Measurements from ENCODE around the gene UBD.

Gene UBD

DNA sequence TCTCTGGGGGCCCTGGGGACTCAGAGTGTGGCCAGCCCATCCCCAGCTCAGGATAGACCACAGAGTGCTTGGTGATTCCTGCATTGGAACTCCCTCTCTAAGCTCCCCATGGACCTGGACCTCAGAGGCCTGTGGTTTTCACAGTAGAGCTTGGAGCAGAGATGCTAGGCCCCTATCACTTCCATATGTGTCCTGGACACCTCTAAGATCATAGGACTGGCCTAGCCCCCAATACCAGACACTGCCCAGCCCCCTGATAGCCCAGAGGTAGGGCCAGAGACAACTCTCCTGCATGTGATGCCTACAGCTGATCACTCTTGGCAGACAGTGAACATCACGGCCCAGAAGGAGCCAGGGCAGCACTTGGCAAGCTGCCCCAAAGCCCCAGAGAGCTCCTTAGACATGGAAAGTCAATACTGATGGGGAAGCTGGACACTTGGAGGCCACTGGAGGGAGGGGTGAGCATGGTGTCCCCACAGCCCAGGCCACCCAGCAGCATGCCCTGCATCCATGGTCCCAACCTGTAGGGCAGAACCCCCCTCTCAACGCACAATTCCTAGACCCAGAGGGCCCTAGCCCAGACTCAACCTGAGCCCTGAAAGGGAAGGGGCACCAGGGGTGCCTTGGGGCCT lies 27.1 kb downstream of the UBD start:
- Mint-ChIP-seq H3K27ac (no peak overlapping the region), H3K36me3 (no peaks in the 10 kb centered on the region), H3K9me3 (ENCODE audit: low read depth) (no peaks in the 10 kb centered on the region), H3K4me3 (no peak overlapping the region), H3K4me1 (ENCODE audit: low read depth) (no peaks in the 10 kb centered on the region), H3K27me3 (peaks cover 5% of the 10 kb centered on the region)

DNA sequence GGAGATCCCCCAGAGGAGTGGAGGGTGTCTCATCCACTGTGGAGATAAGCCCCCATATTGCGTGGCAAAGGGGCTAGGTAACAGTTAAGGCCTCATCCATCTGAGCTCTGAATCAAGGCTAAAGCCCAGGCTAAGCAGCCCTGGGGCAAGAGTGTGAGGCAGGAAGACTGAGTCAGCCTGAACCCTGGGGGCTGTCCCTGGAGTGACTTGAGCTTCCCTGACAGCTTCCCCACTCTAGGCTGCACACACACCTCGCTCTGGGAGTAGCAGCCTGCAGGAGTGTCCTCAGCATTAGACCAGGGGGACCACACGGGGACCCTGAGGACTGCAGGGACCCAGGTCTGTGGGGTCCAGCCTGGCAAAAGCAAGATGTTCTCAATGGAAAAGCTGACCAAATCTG lies 27.9 kb downstream of the UBD start:
- no peak overlapping the region for H3K4me3 Mint-ChIP-seq

DNA sequence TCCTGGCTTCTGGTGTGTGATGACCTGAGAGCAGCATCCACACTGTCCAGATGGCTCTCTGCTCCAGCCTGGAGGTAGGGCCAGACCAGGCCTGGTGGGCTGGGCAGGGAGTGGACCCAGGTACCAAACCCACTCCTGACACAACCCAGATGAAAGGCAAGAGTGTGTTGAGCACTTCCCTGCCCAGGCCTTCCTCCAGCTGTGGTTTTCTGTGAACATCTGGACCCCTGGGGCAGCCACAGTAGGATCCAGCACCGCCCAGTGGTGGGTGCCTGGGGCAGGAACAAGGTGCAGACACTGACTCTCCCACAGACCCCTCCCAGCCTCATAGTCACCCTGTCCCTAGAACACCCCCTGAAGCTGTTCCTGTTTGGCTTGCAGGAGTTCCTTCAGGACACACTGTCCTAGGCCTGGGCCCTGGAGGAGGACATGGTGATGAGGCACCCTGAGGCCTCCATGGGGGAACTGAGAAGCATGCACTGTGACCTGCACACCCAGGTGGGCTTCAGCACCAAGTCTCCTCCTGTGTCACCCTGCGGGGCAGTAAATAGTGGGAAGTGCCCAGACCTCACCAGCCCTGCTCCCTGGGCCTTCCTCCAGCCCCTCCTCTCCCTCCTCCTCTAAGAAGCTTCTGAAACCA lies 28.7 kb downstream of the UBD start:
- H3K36me3 Mint-ChIP-seq: no peaks in the 10 kb centered on the region
- no peaks in the 10 kb centered on the region for H3K4me1 Mint-ChIP-seq (ENCODE audit: low read depth)
- H3K27me3 Mint-ChIP-seq: peaks cover 10% of the 10 kb centered on the region
- no peak overlapping the region for H3K4me3 Mint-ChIP-seq
- no peaks in the 10 kb centered on the region for H3K9me3 Mint-ChIP-seq (ENCODE audit: low read depth)
- no peak overlapping the region for H3K27ac Mint-ChIP-seq

More for the DNA sequence above, 27.9 kb downstream of the UBD start:
- no peaks in the 10 kb centered on the region for H3K36me3 Mint-ChIP-seq
- H3K27me3 Mint-ChIP-seq: peaks cover 8% of the 10 kb centered on the region
- H3K4me1 Mint-ChIP-seq (ENCODE audit: low read depth): no peaks in the 10 kb centered on the region
- no peaks in the 10 kb centered on the region for H3K9me3 Mint-ChIP-seq (ENCODE audit: low read depth)
- no peak overlapping the region for H3K27ac Mint-ChIP-seq

DNA sequence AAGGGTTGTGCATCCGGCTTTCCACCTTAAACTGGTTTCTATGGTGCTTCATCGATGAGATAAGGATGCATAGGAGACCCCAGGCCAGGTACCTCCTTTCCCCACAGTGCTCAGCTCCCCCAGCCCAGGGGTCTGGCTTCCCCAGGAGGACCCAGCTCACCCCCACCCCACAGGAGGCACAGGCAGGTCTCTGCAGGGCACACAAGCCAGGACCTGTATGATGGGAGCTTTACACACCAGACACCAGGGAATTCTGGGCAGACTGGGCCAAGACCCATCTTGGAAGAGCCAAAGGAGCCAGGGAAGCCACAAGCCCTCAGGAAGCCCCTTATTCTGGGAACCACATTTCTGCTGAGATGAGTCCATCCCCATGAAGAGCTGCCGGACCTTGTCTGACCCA lies 29.6 kb downstream of the UBD start:
- H3K27ac Mint-ChIP-seq: no peak overlapping the region
- H3K4me3 Mint-ChIP-seq: no peak overlapping the region
- no peaks in the 10 kb centered on the region for H3K36me3 Mint-ChIP-seq
- no peaks in the 10 kb centered on the region for H3K4me1 Mint-ChIP-seq (ENCODE audit: low read depth)
- H3K27me3 Mint-ChIP-seq: peaks cover 15% of the 10 kb centered on the region
- no peaks in the 10 kb centered on the region for H3K9me3 Mint-ChIP-seq (ENCODE audit: low read depth)

DNA sequence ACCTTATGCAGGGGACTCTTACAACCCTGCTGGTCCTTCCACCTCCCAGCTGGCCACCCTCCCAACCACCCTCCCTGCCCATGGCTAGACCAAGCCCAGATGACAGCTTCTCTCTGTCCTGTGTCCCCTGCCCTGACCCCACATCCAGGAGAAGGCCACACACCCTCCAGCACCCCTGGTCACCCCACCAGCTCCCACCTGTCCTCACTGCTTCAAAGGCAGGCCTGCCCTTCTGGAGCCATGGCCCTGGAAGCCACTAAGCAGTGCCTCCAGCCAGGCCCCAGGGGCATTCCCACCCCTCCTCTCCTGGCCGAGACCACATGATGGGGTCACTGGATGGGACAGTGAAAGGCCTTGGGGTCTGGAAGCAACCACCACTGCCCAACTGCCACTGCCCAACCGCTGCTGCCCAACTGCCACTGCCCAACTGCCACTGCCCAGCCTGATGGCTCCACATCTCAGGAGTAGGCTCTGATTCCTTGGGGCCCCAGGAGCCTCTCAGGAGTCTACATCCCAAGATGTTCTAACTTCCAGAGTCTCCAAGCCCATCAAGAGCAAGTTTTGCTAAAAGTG lies 30.5 kb downstream of the UBD start:
- no peaks in the 10 kb centered on the region for H3K36me3 Mint-ChIP-seq
- no peaks in the 10 kb centered on the region for H3K9me3 Mint-ChIP-seq (ENCODE audit: low read depth)
- no peaks in the 10 kb centered on the region for H3K4me1 Mint-ChIP-seq (ENCODE audit: low read depth)
- no peak overlapping the region for H3K4me3 Mint-ChIP-seq
- peaks cover 20% of the 10 kb centered on the region for H3K27me3 Mint-ChIP-seq
- H3K27ac Mint-ChIP-seq: no peak overlapping the region

DNA sequence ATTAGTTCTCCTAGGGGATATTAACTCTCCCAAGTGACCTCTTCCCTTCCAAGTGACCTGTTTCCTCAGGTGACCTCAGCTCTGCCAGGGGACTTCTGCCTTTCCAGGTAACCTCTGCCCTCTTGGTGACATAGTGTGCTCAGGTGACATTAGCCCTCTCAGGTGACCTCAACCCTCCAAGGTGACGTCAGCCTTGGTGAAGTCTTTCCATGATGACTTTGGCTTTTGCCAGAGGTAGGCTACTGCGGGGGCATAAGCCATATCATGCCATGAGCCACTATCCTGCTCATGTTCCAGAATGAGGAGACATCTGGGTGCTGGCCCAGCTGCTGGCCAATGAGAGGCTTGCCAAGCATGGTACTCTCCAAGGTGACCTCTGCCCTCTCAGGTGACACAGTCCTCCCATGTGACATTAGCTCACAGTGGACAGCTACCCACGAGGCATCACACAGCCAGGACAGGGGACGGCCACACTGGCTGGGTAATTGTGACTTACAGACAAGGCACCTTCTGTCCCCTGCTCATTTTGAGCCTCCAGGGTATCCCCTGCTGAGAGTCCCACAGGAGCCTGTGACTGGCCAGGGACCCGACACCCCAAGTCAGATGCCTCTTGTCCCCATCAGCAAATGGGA lies 31.1 kb downstream of the UBD start:
- H3K4me1 Mint-ChIP-seq (ENCODE audit: low read depth): no peaks in the 10 kb centered on the region
- H3K4me3 Mint-ChIP-seq: no peak overlapping the region
- no peaks in the 10 kb centered on the region for H3K36me3 Mint-ChIP-seq
- H3K27ac Mint-ChIP-seq: no peak overlapping the region
- peaks cover 20% of the 10 kb centered on the region for H3K27me3 Mint-ChIP-seq
- no peaks in the 10 kb centered on the region for H3K9me3 Mint-ChIP-seq (ENCODE audit: low read depth)

DNA sequence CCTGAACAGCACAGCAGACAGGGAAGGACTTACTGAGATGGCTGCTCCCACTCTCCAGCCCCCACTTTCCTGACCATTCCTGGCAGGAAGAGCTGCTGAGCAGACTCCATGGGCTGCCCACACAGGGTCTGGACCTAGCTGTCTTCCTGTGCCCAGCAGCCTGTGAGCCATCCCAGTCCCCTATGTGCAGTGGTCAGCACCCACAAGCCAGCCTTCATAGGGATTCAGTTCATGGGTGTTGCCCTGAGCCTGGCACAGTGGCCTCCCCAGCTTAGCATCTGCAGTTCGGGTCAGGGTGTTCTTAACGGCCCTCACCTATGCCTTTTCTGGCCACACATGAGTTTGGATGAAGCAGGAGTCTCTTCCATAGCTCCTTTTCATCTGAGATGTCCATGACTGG lies 32.0 kb downstream of the UBD start:
- Mint-ChIP-seq H3K9me3 (ENCODE audit: low read depth) (no peaks in the 10 kb centered on the region), H3K27me3 (peaks cover 21% of the 10 kb centered on the region), H3K4me3 (no peak overlapping the region), H3K36me3 (no peaks in the 10 kb centered on the region), H3K4me1 (ENCODE audit: low read depth) (no peaks in the 10 kb centered on the region), H3K27ac (no peak overlapping the region)

DNA sequence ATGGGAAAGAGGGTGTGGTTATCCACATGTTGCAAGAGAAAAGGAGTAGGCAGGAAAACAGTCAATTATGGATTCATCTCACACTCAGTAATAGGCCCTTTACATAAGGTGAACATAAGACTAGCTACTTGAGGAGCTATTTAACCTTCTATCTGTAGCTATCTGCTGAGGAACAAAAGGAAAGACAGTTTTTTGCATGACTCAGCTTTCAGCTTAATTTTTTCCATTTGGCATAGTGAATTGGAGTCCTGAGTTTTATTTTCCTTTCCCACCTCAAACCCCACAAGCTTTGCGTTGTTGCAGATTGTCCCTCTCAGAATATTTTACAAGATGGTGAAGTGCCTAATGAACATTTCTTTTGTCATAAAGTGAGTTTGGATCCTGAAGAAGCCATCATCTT lies 32.4 kb downstream of the UBD start:
- Mint-ChIP-seq H3K36me3 (no peaks in the 10 kb centered on the region), H3K9me3 (ENCODE audit: low read depth) (no peaks in the 10 kb centered on the region), H3K4me1 (ENCODE audit: low read depth) (no peaks in the 10 kb centered on the region), H3K4me3 (no peak overlapping the region), H3K27ac (no peak overlapping the region), H3K27me3 (peaks cover 21% of the 10 kb centered on the region)

DNA sequence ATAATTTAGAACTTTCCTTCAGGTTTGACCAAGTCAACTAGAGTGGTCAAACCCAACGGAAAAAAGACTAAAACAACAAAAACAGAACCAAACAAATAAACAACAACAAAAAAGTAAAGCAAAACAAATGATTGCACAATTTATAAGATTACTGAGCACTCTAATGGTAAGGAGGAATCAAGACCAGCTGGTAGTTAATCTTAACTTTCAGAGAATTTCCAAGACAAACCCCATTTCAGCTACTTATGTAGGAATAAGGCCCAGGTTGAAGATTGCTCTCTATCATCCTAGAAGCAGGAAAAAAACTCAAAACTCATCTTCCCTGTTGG lies 34.3 kb downstream of the UBD start:
- peaks cover 22% of the 10 kb centered on the region for H3K27me3 Mint-ChIP-seq
- no peaks in the 10 kb centered on the region for H3K36me3 Mint-ChIP-seq
- H3K4me3 Mint-ChIP-seq: no peak overlapping the region
- H3K27ac Mint-ChIP-seq: no peak overlapping the region
- no peaks in the 10 kb centered on the region for H3K4me1 Mint-ChIP-seq (ENCODE audit: low read depth)
- H3K9me3 Mint-ChIP-seq (ENCODE audit: low read depth): no peaks in the 10 kb centered on the region

DNA sequence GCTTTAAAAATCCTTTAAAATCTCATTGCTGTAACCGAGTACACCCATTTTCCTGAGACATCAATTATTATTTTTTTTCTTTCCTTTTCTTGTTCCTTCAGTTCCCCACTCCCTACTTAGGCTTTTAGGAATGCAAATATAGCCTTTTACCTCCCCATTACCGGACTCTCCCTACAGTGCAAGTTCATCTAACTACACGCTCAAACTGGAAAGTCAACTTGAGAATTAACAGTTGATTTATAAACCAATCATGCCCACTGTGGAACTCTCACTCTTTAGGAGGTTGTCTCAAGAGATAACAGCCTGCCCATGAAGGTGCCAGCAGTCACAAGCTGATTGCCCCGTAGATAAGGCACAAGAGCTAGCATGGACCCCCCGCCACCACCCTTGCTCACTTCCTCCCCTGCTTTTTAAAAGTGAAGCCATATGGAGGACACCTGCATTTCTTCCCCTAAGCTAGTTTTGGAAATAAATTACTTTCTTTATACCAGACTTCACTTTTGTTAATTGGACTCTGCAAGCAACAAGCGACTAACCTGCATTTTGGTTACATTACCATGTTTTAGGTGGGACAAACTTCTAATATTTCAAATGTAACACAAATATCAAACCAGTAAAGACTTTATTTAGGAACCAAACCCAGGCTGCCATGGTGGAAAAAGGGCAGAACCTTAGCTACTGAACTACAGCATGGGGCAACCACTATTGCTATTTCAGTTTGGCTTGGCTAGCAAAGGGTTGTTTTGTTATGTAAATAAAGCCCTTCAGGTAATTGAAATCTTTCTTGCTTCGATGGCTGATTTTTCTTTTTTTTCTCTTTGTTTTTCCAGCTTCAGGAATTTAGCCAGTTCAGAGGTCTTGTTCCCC lies 34.9 kb downstream of the UBD start:
- Mint-ChIP-seq H3K27me3 (peaks cover 24% of the 10 kb centered on the region), H3K4me1 (ENCODE audit: low read depth) (no peaks in the 10 kb centered on the region), H3K4me3 (no peak overlapping the region), H3K27ac (no peak overlapping the region), H3K36me3 (no peaks in the 10 kb centered on the region), H3K9me3 (ENCODE audit: low read depth) (no peaks in the 10 kb centered on the region)

DNA sequence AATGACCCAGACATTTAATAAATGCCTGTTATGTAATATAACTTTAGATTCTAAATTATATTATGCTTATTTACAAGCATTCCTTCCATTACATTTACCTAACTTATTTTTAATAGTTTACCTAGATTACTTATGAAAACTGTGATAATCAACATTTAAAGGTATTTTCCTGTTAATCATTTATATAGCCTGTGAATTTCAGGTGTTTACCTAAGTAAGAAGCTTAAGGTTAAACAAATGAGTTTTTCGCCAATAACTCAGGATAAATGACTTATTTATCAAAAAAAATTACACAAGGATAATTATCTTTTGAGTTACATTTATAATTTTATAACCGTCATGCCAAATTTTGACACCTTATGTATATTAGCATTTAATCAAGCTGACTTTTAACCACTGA lies 35.5 kb downstream of the UBD start:
- Mint-ChIP-seq H3K9me3 (ENCODE audit: low read depth) (no peaks in the 10 kb centered on the region), H3K27me3 (peaks cover 24% of the 10 kb centered on the region)

DNA sequence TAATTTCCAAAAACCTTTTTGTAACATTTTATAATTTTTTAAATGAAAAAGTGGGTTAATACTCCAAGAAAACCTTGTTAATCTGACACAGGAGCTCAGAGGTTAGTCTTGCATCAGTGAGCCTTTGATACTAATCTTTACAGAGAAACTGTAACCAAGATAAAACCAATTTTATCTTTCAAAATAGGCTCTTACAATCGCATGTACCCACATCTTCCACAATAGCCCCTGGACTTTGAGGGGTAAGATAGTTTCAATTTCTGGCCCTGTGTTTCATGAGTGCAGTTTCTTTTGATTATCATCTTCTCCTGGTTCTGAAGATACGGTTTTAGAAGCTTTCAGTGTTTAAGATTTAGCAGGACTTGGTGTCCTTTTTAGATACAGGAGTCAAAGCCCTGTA lies 37.3 kb downstream of the UBD start:
- Mint-ChIP-seq H3K4me3 (no peak overlapping the region), H3K36me3 (no peaks in the 10 kb centered on the region), H3K27me3 (peaks cover 19% of the 10 kb centered on the region), H3K9me3 (ENCODE audit: low read depth) (no peaks in the 10 kb centered on the region), H3K4me1 (ENCODE audit: low read depth) (no peaks in the 10 kb centered on the region), H3K27ac (no peak overlapping the region)

More for the DNA sequence above, 35.5 kb downstream of the UBD start:
- no peaks in the 10 kb centered on the region for H3K4me1 Mint-ChIP-seq (ENCODE audit: low read depth)
- no peak overlapping the region for H3K27ac Mint-ChIP-seq
- no peak overlapping the region for H3K4me3 Mint-ChIP-seq
- no peaks in the 10 kb centered on the region for H3K36me3 Mint-ChIP-seq

DNA sequence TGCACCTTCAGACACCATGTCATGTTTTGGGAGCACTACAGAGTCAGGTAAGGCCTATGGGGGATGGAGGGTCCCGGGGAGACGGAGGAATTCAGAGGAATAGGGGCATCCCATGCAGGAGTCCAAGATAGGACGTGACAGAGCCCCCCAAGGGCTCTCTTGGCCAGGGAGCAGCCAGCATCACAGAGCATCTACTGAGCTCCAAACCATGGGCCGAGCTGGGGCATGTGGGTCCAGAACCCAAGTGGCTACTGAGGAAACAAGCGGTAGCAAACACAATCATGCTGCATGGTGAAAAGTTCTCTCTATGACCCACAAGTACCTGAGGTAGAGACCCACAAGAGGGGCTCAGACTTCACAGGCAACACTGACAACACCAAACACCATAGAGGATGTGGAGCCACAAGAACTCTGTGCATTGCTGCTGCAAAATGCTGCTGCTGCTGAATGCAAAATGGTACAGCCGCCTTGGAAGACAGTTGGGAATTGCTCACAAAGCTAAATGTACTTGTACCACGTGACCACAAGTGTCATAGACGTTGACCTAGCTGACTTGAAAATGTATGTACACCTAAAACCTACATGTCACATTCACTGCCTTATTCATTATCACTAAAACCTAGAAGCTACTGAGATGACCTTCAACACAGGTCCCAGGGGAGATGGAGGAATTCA lies 38.4 kb downstream of the UBD start:
- no peak overlapping the region for H3K27ac Mint-ChIP-seq
- peaks cover 3% of the 10 kb centered on the region for H3K4me1 Mint-ChIP-seq (ENCODE audit: low read depth)
- H3K9me3 Mint-ChIP-seq (ENCODE audit: low read depth): no peaks in the 10 kb centered on the region
- no peak overlapping the region for H3K4me3 Mint-ChIP-seq
- H3K36me3 Mint-ChIP-seq: no peaks in the 10 kb centered on the region
- H3K27me3 Mint-ChIP-seq: peaks cover 16% of the 10 kb centered on the region

DNA sequence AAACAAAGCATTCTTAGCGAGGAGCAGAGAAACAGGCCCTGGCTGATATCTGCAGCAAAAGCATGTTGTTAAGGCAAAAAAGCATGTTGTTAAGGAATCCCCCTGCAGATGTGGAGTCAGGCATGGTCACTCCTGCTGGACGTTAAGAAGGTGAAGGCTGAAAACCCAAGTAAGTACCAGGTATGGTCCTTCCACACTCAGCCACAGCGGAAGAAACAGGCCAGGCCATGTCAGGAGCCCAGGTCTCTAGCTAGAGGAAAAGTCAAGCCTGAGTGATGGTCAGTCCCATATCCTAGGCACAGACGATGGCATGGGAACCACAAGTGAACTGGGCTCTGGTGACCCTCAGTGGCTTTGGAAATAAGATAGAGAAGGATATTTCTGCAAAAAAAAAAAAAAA lies 39.3 kb downstream of the UBD start:
- H3K27ac Mint-ChIP-seq: no peak overlapping the region

More for the DNA sequence above, 39.3 kb downstream of the UBD start:
- Mint-ChIP-seq H3K4me3 (no peak overlapping the region), H3K4me1 (ENCODE audit: low read depth) (peaks cover 5% of the 10 kb centered on the region), H3K36me3 (no peaks in the 10 kb centered on the region), H3K27me3 (peaks cover 11% of the 10 kb centered on the region), H3K9me3 (ENCODE audit: low read depth) (no peaks in the 10 kb centered on the region)

Measured in activated naive CD8-positive, alpha-beta T cell (primary cell).